OCI-LY3 (cell line): Measurements from ENCODE around the gene DLX3.

Experiments used
- EZH2phosphoT487 ChIP-seq: fragments of 200-600 bp; shearing (Covaris generic); IDR thresholded peaks from 2 replicates; pipeline ENCODE4 v1.6.1; 2018; ENCODE audit warnings: antibody characterized with exemption, mixed run types, low read depth
- TF ChIP-seq, protein P1 (sequence below): fragments of 200-600, 300-600 bp; sonication (generic); IDR thresholded peaks from 2 replicates; pipeline ENCODE4 v1.5.1; 2014; ENCODE audit warnings: antibody characterized with exemption, low read length, low read depth

DNA sequence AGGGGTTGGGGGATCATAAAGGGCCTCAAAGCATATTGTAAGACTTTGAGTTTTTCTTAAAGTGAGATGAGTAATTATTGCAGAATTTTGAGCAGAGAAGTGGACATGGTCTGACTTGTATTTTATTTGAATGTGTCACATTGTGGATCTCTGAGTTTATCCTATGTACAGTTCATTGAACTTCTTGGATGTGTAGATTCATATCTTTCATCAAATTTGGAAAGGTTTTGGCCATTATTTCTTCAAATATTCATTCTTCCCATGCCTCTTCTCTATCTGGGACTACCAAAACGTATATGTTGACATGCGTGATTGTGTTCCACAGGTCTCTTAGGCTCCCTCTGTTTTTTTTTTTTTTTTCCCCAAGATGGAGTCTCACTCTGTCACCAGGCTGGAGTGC, 14.3 kb upstream of the DLX3 start:
- TF ChIP-seq, protein P1, sequence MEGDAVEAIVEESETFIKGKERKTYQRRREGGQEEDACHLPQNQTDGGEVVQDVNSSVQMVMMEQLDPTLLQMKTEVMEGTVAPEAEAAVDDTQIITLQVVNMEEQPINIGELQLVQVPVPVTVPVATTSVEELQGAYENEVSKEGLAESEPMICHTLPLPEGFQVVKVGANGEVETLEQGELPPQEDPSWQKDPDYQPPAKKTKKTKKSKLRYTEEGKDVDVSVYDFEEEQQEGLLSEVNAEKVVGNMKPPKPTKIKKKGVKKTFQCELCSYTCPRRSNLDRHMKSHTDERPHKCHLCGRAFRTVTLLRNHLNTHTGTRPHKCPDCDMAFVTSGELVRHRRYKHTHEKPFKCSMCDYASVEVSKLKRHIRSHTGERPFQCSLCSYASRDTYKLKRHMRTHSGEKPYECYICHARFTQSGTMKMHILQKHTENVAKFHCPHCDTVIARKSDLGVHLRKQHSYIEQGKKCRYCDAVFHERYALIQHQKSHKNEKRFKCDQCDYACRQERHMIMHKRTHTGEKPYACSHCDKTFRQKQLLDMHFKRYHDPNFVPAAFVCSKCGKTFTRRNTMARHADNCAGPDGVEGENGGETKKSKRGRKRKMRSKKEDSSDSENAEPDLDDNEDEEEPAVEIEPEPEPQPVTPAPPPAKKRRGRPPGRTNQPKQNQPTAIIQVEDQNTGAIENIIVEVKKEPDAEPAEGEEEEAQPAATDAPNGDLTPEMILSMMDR, result no peak
- TF ChIP-seq EZH2phosphoT487, result no peak
